Uterus (tissue), 2 donors: ENCODE results near the gene PRKCD.

Experiments used
- CTCF ChIP-seq, 4 experiments: fragments of 200-600 bp in 2 of 4; fragments of 450-650 bp in 2 of 4; sonication (generic) in 2 of 4; IDR thresholded peaks; one replicate each; pipeline ENCODE4 v1.5.1; 2016 to 2019; ENCODE audit warnings: antibody characterized with exemption in 4 of 4, mild to moderate bottlenecking in 2 of 4, moderate library complexity in 1 of 4
- POLR2A ChIP-seq, 2 donors: fragments of 450-650 bp; IDR thresholded peaks; one replicate each; pipeline ENCODE4 v1.6.1; 2016; ENCODE audit warnings: antibody characterized with exemption in 2 of 2, mild to moderate bottlenecking in 1 of 2, moderate library complexity in 1 of 2

- no peak for TF ChIP-seq CTCF (IDR thresholded peaks at IDR 0.05)
- TF ChIP-seq POLR2A (IDR thresholded peaks at IDR 0.05): no peak
Measured at GRCh38 chr3:53122255-53122932, 38.6 kb upstream of the PRKCD start.
